ENCODE measurements around the gene MMRN2. TPM values are rescaled to one million over a fixed set of nuclear protein-coding genes. Genes with fewer than 3 reads are reported as not detected.

Gene MMRN2
- total RNA-seq, 1 donor from 2014 or later = 6.5 TPM

DNA sequence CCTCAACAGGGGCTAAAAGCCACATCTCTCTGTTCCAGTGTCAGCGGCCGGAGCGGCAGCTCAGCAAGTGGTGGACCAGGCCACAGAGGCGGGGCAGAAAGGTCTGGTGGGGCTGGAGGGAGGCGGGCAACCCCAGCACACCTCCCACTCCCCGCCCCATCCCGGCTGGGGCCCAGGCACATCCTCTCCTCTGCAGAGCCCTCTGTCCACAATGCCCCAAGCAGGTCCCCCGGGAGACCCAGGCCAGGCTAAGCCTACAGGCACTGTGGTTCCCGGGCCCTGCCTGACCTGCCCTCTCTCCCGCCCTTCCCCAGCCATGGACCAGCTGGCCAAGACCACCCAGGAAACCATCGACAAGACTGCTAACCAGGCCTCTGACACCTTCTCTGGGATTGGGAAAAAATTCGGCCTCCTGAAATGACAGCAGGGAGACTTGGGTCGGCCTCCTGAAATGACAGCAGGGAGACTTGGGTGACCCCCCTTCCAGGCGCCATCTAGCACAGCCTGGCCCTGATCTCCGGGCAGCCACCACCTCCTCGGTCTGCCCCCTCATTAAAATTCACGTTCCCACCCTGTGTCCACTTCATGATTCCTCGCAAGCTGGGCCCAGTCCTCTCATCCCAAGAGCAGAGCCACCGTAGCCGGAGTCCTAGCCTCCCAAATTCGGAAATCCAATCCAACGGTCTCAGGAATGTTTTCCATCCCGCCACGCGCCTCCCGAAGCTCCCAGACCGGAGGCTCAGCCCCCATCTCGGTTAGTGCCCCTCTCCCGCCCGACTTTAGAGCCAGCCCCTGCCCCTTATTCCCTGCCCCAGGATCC lies 13.0 kb upstream of the MMRN2 start:
- Mint-ChIP-seq H3K27me3 (ENCODE audit: low read depth) (peaks cover 7% of the 10 kb centered on the region), H3K4me1 (peaks cover 51% of the 10 kb centered on the region), H3K36me3 (no peaks in the 10 kb centered on the region), H3K4me3 (peak overlapping the region; percentile 83), H3K27ac (peak overlapping the region; percentile 77), H3K9me3 (no peaks in the 10 kb centered on the region)
- TF ChIP-seq, protein P1, sequence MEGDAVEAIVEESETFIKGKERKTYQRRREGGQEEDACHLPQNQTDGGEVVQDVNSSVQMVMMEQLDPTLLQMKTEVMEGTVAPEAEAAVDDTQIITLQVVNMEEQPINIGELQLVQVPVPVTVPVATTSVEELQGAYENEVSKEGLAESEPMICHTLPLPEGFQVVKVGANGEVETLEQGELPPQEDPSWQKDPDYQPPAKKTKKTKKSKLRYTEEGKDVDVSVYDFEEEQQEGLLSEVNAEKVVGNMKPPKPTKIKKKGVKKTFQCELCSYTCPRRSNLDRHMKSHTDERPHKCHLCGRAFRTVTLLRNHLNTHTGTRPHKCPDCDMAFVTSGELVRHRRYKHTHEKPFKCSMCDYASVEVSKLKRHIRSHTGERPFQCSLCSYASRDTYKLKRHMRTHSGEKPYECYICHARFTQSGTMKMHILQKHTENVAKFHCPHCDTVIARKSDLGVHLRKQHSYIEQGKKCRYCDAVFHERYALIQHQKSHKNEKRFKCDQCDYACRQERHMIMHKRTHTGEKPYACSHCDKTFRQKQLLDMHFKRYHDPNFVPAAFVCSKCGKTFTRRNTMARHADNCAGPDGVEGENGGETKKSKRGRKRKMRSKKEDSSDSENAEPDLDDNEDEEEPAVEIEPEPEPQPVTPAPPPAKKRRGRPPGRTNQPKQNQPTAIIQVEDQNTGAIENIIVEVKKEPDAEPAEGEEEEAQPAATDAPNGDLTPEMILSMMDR (IDR thresholded peaks at IDR 0.05; ENCODE audit: unreplicated experiment) = no peak
- no peak for DNase-seq (ENCODE audit: low spot score in 2 of 2, unreplicated experiment in 2 of 2)

DNA sequence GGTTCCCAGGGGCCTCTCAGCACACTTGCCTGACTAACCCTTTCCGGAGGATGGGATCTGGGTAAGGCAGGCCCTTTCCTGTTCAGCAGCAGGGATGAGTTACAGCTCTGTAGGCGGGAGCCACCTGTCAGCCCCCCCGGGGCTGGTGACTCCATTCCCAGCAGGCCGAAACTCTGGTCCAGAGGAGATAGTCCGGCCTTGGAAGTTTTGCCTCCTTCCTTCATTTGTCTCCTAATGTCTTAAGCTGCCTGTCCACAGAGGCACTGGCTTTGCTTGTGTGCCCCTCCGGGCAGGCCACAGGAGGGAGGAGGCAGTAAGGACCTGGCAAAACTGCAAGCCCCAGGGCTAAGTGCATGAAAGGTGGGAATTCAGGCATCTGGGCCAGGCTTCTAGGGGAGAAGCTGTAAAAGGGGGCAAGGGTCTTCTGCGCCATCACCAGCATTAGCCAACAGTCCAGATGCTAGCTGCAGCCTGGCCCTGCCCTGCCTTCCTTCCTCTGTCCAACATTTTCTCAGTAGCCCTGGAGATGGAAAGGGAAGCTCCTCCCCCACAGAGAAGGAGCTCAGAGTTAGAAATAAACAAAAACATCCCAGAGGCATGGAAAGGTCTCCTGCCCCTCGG lies 12.1 kb upstream of the MMRN2 start:
- peaks cover 50% of the 10 kb centered on the region for H3K4me1 Mint-ChIP-seq

DNA sequence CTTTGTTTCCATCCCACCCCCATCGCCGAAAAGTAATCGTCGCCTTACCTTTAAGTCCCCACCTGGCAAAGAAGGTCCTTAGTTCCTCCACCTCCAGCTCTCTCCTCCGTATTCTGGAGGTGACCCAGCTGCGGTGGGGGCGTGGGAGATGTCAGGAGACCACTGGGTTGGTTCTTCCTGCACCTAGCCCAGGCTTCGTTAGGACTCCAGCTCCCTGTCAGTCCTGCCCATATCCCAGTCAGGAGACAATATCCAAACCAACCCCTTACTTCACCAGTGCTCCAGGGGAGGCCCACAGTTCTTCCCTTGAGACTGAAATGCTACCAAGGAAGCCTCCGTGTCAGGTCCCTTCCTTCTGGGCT lies 11.6 kb upstream of the MMRN2 start:
- H3K27ac Mint-ChIP-seq = no peak overlapping the region
- TF ChIP-seq, protein P1 (IDR thresholded peaks at IDR 0.05; ENCODE audit: unreplicated experiment) = no peak
- H3K36me3 Mint-ChIP-seq = no peaks in the 10 kb centered on the region
- H3K4me3 Mint-ChIP-seq = no peak overlapping the region
- H3K9me3 Mint-ChIP-seq = no peaks in the 10 kb centered on the region
- peaks cover 49% of the 10 kb centered on the region for H3K4me1 Mint-ChIP-seq
- no peak for DNase-seq (ENCODE audit: low spot score in 2 of 2, unreplicated experiment in 2 of 2)
- H3K27me3 Mint-ChIP-seq (ENCODE audit: low read depth) = peaks cover 7% of the 10 kb centered on the region

More for the DNA sequence above, 12.1 kb upstream of the MMRN2 start:
- DNase-seq (ENCODE audit: low spot score in 2 of 2, unreplicated experiment in 2 of 2) = peak in 1 of 2 experiments; percentile 37
- TF ChIP-seq, protein P1 (IDR thresholded peaks at IDR 0.05; ENCODE audit: unreplicated experiment) = no peak
- H3K9me3 Mint-ChIP-seq = no peaks in the 10 kb centered on the region
- H3K4me3 Mint-ChIP-seq = peak overlapping the region; percentile 83
- no peaks in the 10 kb centered on the region for H3K36me3 Mint-ChIP-seq
- peaks cover 7% of the 10 kb centered on the region for H3K27me3 Mint-ChIP-seq (ENCODE audit: low read depth)
- peak overlapping the region; percentile 25 for H3K27ac Mint-ChIP-seq

DNA sequence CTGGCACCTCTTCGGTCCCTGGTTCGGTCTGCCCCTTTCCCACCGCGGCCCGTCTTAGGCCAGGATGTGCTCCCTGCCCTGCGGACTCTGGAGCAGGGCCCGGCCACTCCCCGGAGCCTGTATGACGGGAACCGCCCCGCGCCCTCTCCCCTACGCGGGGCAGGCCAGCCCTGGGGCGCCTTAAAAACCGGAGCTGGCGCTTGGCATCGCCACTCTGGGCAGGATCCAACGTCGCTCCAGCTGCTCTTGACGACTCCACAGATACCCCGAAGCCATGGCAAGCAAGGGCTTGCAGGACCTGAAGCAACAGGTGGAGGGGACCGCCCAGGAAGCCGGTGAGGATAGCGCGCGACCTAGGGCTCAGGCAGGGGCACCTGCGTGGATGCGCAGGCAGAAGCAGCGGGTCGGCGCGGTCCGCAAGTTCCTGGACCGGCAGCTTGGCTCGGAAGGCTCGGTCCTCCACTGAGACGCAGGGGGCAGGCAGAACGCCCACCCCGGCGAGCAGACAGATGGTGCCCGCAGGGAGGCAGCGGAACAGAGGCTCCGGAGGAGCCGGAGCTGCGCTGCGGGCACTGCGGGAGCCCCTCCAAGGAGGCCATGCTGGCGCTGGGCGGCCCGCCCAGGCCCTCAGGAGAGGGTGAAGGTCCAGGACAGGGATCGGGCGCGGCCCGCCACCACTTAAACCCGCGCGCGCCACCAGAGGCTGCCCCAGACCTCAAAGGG lies 11.0 kb upstream of the MMRN2 start, which contains the start of gene ADIRF:
Gene ADIRF, plus strand, starts transcription at position 212 of the 723 bp plus-strand sequence. Its CDS starts 63 bp downstream, at position 275.
- H3K27ac Mint-ChIP-seq = no peak within 1 kb of the TSS

DNA sequence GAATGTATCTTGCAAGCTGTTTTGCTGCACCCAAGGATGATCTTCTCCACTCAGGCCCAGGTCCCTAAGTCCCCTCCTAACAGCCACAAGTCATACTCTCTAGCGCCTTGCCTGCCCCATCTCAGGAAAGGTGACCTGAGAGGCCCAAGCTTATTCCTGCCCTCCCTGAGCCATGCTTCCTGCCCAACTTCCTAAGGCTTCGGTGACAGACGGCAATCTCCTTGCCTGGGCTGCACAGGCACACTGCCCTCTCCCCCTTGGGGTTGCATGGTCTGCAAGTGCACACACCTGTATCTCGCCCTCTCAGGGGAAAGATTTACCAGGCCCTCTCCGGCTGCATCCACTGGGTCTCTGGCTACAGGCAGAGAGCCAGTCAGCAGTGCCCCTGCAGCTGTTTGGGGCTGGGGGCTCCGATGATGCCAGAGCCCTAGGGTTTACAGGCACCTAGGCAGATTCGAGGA lies 10.1 kb upstream of the MMRN2 start:
- Mint-ChIP-seq H3K9me3 (no peaks in the 10 kb centered on the region), H3K27ac (no peak overlapping the region), H3K27me3 (ENCODE audit: low read depth) (peaks cover under 1% of the 10 kb centered on the region), H3K4me3 (no peak overlapping the region), H3K4me1 (peaks cover 43% of the 10 kb centered on the region), H3K36me3 (no peaks in the 10 kb centered on the region)
- TF ChIP-seq, protein P1 (IDR thresholded peaks at IDR 0.05; ENCODE audit: unreplicated experiment) = no peak
- DNase-seq (ENCODE audit: low spot score in 2 of 2, unreplicated experiment in 2 of 2) = no peak

More for the DNA sequence above, 11.0 kb upstream of the MMRN2 start, which contains the start of gene ADIRF:
- DNase-seq (ENCODE audit: low spot score in 2 of 2, unreplicated experiment in 2 of 2) = no peak
- Mint-ChIP-seq H3K9me3 (no peaks in the 10 kb centered on the region), H3K4me3 (no peak within 1 kb of the TSS), H3K4me1 (peaks cover 49% of the 10 kb centered on the region), H3K36me3 (no peaks in the 10 kb centered on the region), H3K27me3 (ENCODE audit: low read depth) (peaks cover 7% of the 10 kb centered on the region)
- TF ChIP-seq, protein P1 (IDR thresholded peaks at IDR 0.05; ENCODE audit: unreplicated experiment) = no peak
